GM18858 (cell line): ENCODE results near the gene PDE6G.

ENCODE experiments used
- ATAC-seq: cut with Tn5 transposase; IDR thresholded peaks from one replicate; pipeline ENCODE4 v1.9.1; 2021; ENCODE audit not compliant: unreplicated experiment

The PDE6G gene

DNA sequence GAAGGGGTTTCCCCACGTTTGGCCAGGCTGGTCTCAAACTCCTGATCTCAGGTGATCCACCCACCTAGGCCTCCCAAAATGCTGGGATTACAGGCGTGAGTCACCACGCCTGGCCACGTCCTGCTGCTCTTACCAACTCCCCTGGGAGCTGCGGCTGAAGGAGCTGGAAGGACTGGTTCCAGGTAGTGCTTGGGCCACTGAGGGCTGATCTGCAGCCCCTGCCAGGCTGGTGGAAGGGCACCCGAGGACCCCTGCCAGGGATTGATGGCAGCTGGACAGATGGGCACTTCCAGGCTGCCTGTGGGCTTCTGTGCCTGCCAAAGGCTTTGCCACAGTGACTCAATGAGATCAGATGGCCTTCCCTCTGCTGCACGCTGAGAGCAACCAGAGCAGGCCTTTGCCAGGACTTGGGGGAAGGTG, 7.7 kb upstream of the PDE6G start:
- no peak for ATAC-seq

DNA sequence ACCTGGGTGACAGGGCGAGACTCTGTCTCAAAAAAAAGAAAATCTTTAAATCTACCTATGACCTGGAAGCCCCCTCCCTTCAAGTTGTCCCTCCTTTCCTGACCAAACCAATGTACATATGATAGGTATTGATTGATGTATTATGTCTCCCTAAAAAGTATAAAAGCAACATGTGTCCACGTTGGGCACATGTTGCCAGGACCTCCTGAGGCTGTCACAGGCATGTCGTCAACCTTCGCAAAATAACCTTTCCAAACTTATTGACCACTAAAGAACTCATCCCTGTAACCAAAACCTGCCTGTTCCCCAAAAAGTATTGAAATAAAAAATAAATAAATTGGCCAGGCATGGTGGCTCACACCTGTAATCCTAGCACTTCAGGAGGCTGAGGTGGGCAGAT, 5.7 kb upstream of the PDE6G start:
- no peak for ATAC-seq

DNA sequence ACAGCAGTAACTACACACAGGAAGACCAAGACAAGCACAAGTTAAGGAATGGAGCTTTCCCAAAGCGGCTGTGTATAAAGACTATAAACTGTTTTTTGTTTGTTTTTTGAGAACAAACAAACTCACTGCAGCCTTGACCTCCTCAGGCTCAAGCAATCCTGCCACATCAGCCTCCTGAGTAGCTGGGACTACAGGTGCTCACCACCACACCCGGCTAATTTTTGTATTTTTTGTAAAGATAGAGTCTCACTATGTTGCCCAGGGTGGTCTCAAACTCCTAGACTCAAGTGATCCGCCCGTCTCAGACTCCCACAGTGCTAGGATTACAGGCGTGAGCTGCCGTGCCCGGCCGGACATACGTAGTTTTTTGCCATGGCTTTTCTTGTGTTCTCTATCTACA, 4.1 kb upstream of the PDE6G start:
- ATAC-seq, result no peak

DNA sequence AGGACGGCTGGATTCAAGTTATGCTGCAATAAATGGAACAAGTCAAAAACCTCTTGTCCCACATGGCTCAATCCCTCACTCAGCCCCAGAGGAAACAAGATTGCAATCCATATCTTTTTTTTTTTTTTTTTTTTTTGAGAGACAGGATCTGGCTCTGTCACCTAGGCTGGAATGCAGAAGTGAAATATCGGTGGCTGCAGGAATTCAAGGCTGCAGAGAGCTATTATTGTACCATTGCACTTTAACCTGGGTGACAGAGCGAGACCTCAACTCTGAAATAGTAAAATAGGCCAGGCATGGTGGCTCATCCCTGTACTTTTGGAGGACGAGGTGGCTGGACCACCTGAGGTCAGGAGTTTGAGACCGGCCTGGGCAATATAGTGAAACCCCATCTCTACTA, 2.7 kb upstream of the PDE6G start:
- ATAC-seq, result no peak

DNA sequence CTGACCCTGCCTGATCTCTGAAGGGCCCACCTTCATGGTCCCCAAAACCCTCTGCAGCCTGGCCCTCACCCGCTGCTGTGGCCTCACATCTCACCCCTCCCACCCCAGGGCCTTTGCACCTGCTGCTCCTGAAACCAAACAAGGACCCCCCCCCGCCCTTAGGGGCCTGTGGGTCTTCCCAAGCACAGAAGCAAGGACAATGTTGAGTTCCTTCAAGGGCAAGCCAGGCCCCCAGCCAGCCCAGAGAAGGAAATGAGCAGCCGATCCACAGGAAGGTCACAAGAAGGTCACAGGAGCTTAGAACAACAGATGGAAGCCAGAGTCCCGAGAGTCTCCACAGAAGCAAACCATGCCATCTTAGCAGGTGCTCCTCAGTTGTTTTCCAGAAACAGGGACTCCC, 493 bp upstream of the PDE6G start:
- ATAC-seq, result no peak

DNA sequence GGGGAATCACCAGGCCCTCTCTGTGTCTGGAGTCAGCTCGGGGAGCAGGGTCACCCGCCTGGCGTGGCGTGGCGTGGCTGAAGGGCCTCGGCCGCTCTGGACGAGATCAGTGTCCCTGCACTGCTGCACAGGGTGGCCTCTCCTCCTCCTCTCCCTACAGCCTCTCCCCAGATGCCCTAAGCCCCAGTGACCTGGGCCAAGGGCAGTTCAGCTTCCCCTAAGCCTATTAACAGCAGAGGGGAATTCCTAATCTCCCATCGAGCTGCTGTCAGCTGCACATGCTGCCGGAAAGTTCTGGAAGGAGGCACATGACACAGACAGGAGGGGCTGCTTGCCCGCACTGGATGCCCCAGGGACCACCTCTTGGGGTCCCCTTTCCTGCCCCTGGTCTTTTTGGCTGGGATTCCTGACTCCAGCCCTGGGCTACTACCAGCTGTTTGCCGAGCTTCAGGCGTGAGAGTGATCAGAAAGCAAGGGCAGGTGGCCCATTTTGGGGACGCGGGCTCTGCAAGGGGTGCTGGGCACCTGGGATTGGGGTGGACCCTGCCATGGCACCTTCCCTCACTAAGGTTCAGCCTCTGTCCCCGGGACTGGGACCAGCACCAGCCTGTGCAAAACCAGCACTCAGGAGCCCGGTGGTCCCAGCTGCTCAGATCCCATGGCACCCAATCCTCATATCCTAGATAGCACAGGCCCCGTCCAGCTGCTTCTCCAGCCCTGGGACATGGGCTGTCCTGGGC, 794 bp downstream of the PDE6G start:
- ATAC-seq, result no peak

DNA sequence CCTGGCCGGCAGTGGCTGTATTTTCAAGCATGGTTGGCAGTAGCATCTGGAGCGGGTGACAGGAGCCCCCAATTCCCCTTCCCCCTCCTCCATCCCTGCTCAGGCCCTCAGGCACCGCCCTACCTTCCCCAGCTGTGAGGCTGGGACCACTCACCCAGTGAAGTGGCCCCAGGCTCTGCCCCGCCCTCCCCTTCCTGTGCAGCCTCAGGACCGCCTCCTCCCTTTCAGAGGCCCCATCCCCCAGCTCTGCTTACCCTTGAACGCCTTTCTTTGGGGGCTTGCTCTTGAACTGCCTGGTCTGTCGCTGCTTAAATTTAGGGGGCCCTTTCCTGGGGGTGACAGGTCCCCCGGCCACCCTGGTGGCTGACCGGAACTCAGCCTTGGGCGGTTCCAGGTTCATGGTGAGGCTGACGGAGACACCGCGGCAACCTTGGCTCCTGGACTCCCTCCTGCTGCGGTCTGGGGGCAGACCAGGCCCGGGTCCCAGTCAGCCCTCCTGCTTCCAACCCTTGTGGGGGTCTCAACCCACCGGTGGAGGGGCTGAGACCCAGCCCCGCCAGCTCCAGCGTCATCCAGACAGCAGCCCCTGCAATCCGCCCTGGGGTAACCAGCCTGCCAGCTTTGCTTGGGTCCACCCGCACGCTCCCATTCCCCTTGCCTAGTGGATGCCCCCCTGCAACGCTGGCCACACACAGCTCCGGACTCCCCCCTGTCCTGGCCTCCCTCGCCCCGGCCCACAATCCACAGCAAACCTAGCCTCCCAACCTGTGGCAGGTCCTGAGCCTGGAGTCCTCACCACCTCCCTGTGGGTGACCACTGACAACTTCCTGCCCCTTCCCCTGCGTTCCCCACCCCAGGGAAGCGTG, 3.2 kb downstream of the PDE6G start:
- ATAC-seq, result no peak

DNA sequence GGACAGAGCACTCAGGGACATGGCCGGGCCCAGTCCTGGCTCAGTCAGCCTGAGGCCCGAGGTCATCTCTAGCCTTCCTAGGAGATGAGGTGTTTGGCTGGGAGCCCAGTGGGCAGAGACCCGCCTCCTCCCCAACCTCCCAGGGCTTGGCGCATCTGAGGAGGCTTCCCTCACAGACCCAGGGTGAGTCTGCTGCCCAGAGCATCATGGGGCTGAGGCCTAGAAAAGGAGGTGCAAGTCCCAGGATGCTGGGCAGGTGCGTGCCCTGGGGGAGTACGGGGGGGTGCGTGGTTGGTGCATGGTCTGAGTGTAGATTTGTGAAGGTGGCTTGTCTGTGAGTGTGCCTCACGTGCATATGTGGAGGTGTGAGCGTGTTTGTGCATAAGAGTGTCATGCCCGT, 4.7 kb downstream of the PDE6G start:
- no peak for ATAC-seq

DNA sequence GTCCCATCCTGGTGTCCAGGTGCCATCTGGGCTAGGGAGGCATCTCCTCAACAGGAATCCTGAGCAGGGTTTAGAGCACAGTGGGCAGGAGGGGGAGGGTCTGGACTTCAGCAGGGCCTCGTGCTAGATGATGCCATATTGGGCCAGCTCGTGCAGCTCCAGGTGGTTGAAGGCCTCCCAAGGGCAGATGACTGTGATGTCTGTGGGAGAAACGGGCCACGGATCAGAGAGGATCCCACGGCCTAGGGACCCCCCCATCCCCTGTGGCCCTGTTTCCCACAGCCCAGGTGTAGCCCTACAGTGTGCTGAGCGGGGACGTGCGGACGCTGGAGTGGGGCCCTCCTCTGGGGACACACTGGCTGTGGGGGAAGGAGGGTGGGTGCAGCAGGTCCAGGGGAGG, 5.4 kb downstream of the PDE6G start:
- no peak for ATAC-seq

DNA sequence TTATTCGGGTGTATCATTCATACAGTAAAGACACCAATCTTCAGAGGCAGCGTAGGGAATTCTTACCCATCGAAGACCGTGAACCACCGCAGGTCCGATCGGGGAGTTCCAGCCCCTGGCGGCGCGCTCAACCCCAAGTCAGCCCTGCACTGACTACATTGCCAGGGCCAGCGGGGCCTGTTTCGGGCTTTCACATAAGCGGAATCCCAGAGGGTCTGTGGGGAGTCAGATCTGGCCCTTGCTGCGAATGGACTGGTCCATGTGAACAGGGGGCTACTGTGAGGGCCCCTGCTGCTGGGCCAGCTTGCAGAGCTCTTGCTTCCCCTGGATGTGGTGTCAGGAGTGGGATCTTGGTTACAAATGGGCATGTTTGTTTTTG, 7.6 kb downstream of the PDE6G start:
- ATAC-seq, result no peak

DNA sequence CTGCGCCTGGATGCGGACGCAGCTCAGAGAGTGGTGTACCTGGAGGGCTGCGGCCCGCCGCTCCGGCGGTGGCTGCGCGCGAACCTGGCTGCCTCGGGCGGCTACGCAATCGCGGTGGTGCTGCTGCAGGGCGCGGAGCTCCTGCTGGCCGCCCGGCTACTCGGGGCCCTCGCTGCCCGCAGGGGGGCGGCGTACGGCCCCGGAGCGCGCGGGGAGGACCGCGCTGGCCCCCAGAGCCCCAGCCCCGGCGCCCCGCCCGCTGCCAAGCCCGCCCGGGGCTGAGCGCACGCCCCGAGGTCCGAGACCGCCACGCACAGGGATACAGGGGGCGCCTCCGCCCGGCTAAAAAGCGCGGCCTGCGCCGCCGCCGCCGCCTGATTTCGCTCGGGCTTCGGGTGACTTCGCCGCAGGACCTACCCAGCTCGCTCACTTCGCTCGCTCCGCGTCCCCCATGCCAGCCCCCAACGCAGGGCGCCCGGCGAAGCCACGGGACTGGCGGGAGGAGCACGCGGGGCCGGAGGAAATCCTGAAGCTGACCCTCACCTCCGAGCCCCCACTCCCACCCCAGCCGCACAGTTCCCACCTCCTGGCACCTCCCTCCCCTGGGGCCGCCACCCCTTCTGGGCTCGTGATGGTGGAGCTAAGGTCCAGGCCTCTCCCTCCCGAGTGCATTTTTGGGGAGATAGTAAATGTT, 8.2 kb downstream of the PDE6G start:
- ATAC-seq, result no peak

DNA sequence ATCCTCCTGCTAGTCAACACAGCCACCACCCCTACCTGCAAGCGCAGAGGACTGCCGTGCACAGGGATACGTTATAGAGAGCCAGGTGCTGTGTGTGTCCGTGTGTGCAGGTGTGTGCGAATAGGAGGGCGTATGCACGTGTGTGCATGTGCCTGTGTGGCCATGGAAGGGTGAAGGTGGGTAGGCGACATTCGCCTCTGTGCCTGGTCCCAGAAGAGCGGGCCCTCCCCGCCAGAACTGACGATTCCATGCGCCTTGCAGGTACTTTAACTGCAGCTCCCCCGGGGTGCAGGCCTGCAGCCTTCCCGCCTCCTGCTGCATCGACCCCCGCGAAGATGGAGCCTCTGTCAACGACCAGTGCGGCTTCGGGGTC, 8.7 kb downstream of the PDE6G start:
- ATAC-seq, result no peak

DNA sequence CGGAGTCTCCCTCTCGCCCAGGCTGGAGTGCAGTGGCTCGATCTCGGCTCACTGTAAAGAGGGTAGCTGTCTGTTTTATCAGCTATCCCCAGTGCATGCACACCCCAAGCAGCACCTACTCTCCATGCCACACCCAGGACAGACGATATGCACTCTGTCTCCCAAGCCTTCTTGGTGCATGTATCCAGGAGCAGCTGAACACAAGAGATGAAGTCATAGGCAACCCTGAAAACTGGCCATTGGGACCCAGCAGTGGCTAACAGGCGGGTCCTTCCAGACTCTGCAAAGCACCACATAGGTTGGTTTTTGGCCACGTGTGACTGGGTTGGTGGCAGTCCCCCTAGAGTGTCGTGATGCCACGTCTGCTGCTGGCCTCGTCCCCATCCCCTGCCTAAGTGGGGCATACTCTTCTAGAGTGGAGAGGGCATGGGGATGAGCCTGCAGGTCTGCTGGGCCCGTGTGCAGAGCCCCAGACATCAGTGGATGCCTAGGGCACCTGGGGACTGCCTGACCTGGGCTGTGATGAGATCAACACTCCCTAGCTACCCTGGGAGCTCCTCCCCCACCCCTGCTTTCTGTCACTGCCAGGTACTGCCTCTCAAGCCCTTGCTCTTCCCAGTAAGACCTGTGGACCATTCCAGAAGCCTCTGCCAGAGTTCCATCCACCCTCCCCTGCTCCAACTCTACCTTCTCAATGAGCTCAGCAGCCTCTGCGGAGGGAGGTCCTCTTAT, 9.3 kb downstream of the PDE6G start:
- ATAC-seq, result no peak

DNA sequence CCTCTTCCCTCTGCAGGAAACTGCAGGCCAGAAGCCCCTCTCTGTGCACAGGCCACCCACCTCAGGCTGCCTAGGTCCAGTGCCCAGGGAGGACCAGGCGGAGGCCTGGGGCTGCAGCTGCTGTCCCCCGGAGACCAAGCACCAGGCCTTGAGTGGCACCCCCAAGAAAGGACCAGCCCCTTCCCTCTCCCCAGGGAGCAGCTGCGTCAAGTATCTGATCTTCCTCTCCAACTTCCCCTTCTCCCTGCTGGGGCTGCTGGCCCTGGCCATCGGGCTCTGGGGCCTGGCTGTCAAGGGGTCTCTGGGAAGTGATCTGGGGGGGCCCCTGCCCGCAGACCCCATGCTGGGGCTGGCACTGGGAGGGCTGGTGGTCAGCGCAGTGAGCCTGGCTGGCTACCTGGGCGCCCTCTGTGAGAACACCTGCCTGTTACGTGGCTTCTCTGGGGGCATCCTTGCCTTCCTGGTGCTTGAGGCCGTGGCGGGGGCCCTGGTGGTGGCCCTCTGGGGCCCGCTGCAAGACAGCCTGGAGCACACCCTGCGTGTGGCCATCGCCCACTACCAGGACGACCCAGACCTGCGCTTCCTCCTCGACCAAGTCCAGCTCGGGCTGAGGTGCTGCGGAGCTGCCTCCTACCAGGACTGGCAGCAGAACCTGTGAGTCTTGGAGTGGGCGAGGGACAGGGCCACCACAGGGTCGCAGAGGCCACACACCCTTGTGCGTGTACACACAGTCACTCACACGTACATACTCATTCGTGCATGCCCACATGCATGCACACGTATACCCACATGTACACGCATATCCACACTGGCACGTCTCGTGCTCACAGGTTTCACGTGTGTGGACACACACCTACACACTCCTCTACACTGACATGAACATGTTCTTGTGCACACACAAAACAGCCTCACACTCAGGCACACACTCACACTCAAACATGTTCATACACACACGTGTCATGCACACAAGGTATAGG, 11.1 kb downstream of the PDE6G start:
- ATAC-seq, result no peak

DNA sequence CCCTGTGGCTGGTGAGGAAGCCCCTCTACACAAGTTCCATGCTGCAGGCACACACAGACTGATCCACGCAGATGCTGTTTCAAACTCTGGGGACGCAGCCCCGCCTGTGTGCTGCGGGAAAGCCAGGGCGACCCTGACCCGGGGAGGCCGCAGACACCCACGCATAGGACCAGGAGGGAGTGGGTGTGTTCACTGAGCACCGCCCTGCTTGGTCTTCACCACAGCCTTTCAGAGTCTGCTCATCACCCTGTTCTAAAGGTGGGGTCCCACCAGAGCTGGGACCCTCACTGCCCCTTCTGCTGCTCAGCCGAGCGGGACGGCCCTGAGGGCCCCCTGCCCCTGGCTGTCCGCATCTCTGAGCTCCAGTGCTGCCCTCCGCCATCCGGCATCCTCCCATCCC, 11.8 kb downstream of the PDE6G start:
- ATAC-seq, result no peak

DNA sequence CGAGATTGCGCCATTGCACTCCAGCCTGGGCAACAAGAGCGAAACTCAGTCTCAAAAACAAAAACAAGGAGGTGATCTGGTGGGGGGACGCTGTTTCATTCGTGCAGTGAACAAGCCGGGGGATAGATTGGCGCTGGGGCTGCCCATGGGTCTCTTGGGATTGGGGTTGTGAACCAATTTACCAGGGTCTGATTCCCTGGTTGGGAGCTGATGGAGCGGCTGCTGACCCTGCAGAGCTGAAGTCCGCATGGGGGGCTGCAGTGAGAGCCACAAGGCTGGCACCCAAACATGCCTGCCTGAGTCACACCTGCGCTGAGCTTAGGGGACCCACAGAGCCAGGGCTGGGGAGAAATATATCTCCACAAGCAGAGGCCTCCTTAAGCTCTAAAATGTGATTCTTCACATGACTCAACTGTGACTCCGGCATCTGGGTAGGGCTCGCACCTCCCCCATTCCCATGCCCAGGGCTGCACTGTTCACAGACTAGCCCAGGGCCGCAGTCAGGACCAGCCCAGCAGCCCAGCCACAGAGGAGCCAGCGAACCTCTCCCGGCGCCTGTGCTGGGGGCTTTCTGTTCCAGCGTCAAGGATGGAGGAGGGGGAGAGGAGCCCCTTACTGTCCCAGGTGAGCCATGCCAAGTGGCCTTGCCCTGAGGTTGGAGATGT, 14.4 kb downstream of the PDE6G start:
- ATAC-seq, result no peak

DNA sequence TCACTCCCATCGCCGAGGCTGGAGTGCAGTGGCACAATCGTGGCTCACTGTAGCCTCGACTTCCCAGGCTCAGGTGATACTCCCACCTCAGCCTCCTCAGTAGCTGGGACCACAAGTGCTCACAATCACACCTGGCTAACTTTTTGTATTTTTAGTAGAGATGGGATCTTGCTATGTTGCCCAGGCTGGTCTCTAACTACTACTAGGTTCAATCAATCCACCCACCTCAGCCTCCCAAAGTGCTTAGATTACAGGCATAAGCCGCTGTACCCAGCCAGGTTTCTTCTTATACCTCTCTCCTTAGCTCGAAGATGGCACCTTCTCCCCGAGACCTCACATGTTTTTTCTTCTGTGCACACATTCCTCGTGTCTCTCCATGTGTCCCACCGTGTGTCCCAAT, 16.3 kb downstream of the PDE6G start:
- no peak for ATAC-seq

DNA sequence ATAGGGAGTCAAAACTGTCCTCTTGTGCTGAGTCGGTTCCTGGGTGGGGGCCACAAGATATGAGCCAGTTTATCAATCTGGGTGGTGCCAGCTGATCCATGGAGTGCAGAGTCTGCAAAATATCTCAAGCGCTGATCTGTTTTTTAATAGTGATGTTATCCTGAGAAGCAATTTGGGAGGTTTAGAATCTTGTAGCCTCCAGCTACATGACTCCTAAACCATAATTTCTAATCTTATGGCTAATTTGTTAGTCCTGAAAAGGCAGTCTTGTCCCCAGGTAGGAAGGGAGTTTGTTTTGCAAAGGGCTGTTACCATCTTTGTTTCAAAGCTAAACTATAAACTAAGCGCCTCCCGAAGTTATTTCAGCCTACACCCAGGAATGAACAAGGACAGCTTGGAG, 17.7 kb downstream of the PDE6G start:
- ATAC-seq, result no peak

DNA sequence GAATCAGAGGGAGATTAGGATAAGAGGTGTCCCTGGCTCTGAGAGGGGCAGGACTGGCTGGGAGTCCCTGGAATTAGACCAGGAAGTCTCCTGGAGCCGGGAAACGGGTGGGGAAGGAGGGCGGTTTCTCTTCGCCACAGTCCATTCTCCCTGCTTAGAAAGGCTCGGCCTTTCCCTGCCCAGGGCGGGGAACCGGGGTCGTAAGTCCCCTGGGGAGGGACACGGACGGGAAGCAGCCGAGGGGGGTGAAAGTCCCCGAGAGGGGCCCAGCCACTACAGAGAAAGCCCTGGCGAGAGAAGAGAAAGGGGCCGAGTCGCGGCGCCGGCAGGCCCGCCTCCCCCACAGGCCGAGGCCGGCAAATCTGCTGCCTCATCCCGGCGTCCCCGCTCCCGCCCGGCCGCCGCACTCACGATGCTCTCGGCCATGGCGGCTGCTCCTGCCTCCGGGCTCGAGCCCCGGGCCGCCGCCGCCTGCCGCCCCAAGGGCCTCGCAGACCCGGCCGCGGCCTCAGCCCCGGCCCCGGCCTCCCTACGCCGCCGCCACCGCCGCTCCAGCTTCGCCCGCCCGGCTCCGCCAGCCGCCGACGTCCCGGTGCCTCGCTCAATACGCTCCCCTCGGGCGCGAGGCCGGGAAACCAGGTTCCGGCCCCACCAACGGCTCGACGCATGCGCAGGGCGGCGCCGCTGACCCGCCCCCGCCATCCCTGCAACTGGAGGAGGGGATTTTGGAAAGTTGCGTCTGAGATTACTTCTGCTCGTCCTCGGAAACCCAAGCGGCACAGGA, 19.6 kb downstream of the PDE6G start, which contains the start of the genes NPLOC4 and TSPAN10:
Gene NPLOC4, minus strand, starts transcription at position 608 of the 784 bp plus-strand sequence. Its CDS starts 182 bp downstream, at position 426.
Gene TSPAN10, plus strand, starts transcription at position 692 of the 784 bp plus-strand sequence. CDS start 5,217 bp downstream, outside the sequence.
- peak; percentile 54 for ATAC-seq
